Posterior cingulate gyrus (tissue), 11 donors: Measurements from ENCODE around the gene ZNF669.
"Not testable (repeated sequence)": the region's sequence is repeated elsewhere in the genome, so short reads cannot be mapped to it uniquely, and the experiment has no call there.

Experiments used
- DNase-seq, 10 donors: peaks; one replicate each; pipeline versions ENCODE4 v3.0.0 to v3.0.0-alpha.2; 2020 to 2021; ENCODE audit warnings: mixed read lengths in 3 of 10
- intact Hi-C: fragments of 100-400 bp; cut with DNase I; formaldehyde crosslinking; loops from one replicate; pipeline ENCODE4 v1.15.1; 2023

ZNF669 gene

DNA sequence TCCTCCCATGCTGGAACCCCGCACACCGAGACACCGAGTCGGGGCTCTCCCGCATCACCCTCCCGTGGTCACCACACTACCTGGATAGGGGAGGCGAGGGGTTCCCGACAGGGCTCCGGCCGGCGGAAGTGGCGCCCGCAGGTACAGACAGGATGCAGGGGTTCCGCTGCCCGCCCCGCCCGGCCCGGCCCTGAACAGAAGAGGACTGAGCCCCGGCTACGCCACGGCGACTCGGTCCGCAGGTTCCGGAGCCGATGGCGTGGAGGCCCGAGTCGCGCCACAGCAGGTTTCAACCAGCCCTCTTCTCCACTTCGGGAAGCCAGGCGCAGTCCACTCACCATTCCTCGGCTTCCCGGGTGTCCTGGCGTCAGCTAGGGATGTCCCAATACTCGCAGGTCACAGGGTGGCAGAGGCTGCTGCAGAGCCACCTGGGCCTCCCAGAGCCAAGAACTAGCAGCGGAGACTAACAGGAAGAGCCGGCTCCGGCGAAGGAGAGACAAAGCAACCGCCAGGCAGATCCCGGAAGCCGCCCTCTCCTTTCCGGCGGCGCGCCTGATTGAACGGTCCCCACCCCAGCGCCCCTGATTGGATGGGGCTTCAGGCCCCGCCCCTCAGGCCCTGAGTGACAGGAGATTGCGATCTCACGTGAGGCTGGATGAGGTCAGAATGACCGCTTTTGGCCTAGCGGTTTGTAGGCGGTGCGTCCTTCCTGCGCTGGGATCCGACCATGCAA lies at the start of gene ZNF669:
Gene ZNF669, minus strand, starts transcription at position 498 of the 733 bp plus-strand sequence. Its CDS starts 157 bp downstream, at position 341.
- intact Hi-C loops = loop anchor here (10.0 kb wide), 1 partner anchor 231 kb away; the partner anchor contains the start of gene ZNF496
- DNase-seq = peak; percentile 94 to 100 (median 98)

DNA sequence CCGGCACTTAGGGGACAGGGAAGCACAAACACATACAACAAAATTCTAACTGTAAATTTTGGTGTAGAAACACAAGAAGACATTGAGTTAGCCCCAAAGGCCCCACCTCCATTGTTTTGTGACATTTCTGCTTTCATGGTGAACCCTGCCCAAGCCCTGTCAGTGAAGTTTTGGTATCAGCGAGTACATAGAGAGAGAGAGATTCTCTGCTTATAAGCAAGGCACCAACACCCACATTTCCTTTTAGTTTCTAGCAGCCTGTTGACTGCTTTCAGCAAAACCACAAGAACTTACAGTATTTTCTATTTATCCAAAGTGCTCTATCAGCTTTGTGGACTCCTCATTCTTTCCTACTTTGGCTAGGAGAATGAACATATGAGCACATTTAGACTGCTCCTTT lies 43.6 kb upstream of the ZNF669 start:
- intact Hi-C loops = no loop called here
- no peak for DNase-seq

DNA sequence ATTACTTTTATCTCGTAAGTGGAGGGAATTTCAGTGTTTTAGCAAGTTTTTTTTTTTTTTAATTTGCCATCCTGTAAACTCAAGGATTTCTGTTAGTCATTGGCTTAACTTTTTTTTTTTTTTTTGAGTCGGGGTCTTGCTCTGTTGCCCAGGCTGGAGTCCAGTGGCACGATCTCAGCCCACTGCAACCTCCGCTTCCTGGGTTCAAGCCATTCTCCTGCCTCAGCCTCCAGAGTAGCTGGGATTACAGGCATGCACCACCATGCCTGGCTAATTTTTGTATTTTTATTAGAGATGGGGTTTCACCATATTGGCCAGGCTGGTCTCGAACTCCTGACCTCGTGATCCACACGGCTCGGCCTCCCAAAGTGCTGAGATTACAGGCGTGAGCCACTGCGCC lies 43.0 kb upstream of the ZNF669 start:
- DNase-seq, intact Hi-C loops: not testable (repeated sequence)

DNA sequence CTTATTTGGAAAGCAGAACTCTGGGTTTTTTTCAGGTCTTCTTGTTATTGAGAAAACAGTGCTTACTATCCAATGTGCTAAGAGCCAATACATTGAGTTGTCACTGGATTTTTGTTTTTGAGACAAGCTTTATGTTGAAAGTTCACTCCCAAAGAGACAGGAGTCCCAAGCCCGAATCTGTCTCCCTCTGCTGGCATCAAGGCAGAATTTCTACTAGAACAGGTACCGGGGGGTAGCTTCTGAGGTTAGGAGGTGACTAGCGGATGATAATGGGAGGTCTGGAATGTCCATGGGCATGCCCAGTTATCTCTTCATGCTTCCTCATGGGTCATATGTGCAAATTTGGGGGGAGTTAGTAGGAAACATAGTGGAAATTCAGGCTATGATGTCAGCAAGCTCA lies 42.5 kb upstream of the ZNF669 start:
- no peak for DNase-seq
- intact Hi-C loops = no loop called here

DNA sequence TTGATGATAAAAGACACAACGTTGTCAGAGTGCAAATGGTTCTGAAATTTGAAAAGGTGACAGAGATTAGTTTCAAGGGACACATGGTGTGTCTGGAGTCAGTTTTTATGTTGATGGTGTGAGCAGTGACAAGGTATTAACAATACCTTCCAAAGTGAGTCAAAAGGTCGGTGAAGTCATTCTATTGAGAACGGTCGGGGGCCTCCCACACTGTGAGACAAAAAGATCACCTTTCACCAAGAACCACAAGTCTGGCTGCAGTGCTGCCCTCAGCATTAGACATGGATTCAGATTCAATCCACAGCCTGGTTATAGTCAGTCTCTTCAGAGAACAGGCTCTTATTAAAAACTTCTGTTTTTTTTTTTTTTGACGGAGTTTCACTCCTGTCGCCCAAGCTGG lies 41.1 kb upstream of the ZNF669 start:
- intact Hi-C loops = no loop called here
- no peak for DNase-seq

DNA sequence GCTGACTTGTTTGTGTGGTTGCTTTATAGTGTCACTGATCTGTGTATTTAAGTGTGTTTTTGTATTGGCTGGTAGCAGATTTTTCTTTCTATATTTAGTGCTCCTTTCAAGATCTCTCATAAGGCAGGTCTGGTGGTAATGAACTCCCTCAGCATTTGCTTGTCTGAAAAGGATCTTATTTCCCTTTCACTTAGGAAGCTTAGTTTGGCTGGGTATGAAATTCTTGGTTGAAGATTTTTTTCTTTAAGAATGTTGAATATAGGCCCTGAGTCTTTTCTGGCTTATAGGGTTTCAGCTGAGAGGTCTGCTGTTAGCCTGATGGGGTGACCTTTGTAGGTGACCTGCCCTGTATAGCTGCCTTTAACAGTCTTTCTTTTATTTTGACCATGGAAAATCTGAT lies 35.4 kb upstream of the ZNF669 start:
- DNase-seq, intact Hi-C loops: not testable (repeated sequence)

DNA sequence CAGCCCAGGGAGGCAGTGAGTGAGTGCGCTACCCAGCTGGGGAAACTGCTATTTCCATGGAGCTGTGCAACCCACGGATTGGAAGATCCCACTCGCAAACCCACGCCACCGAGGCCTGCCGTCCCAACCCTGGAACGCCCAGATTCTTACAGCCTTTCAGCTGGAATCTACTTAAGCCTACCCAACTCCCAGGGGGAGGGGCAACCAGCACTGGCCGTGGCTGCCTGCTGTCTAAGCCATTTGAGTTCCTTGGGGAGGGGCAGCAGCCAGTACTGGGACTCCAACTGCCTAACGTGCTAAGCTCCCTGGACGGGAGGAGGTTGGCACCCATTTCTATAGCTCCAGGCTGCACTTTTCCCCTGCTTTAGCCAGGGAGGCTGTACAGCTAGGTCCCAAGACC lies 27.1 kb upstream of the ZNF669 start:
- intact Hi-C loops = no loop called here
- DNase-seq = peak in 1 of 10 donors; percentile 62

DNA sequence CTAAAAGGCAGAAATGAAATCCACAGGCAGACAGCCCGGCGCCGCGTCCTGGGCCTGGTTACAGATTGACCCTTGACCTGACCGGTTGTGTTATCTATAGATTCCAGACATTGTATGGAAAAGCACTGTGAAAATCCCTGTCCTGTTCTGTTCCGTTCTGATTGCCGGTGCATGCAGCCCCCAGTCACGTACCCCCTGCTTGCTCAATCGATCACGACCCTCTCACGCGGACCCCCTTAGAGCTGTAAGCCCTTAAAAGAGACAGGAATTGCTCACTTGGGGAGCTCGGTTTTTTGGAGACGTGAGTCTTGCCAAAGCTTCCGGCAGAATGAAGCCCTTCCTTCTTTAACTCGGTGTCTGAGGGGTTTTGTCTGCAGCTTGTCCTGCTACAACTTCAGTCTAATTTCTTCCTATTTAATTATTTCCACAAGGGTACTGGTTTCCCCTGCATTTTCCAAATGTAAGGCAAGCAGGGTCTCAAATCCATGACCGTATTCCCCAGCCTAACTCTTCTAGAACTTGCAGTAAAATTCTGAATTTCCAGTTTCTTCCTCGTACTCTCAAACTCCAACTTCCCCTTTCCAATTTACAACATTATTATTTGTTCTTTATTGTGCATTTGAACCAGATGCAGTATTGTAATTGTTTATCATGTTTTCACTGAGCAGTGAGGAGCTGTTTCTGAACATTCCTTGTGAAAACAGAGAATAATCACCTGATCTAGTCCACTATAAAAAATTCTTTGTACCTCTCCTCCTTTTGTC lies 23.5 kb upstream of the ZNF669 start:
- intact Hi-C loops = loop anchor here (5.0 kb wide), 1 partner anchor 40 kb away; no protein-coding TSS in a partner anchor
- not testable (repeated sequence) for DNase-seq

DNA sequence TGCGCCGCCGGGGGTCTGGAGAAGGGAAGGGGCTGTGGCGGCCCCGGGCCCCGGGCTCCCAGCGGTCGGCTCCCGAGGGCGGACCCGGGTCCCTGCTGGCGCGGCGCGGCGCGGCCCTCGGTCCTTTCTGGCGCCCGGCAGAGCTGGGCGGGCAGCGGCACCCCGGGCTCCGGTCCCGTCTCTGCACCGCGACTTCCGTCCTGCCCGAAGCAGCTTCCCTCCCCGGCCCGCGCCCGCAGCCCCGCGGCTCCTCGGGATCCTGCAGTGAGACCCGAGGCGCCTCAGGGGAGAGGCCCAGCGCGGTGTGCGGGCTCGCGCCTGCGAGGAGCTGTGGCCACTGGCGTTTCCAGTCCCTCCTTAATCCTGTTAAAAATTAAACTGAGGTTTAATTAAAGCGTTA lies 22.4 kb upstream of the ZNF669 start:
- intact Hi-C loops = loop anchor here (5.0 kb wide), 1 partner anchor 41 kb away; no protein-coding TSS in a partner anchor
- not testable (repeated sequence) for DNase-seq

DNA sequence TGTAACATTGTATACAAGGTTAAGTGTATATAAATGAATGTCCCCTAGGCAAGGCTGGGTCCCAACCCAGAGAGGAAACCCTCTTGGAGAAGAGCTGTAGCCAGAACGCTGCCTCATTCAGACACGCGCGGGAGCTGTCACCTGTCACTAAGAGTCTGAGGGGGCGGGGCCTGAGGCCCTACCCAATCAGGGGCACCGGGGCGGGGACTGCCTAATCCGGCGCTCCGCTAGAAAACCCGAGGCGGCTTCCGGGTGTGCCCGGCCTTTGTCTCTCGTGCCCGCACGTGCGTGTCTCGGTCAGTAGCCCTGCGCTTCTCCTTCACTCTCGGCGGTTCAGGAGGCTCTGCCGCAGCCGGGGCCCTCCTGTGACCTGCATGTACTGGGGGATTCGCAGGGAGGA lies 22.0 kb upstream of the ZNF669 start:
- DNase-seq = not testable (repeated sequence)
- intact Hi-C loops = loop anchor here (5.0 kb wide), 1 partner anchor 41 kb away; no protein-coding TSS in a partner anchor

DNA sequence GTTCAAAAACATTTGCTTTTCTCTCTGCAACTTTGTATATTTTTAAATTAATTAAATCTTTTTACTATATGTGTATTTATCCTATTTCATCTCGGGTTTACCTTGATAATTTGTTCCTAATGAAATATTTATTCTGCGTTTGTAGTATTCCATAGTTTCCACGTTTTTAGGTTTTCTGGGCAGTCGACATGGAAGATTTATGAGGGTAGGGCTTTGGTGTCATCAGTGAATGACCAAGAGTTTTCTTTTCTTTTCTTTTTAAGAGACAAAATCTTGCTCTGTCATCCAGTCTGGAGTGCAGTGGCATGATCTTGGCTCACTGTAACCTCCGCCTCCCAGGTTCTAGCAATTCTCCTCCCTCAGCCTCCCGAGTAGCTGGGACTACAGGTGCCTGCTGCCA lies 17.2 kb upstream of the ZNF669 start:
- intact Hi-C loops = no loop called here
- DNase-seq = no peak

DNA sequence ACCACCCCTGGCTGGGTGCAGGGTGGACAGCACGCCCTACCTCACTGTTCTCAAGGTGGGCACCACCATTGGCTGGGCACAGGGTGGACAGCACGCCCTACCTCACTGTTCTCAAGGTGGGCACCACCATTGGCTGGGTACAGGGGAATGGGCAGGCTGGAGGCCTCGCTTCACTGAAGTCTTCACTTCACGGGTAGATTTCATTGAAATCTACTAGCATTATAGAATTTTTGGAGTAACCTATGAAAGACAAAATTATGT lies 16.2 kb upstream of the ZNF669 start:
- intact Hi-C loops = not testable (repeated sequence)
- DNase-seq = peak in 2 of 10 donors; percentile 60 to 75

DNA sequence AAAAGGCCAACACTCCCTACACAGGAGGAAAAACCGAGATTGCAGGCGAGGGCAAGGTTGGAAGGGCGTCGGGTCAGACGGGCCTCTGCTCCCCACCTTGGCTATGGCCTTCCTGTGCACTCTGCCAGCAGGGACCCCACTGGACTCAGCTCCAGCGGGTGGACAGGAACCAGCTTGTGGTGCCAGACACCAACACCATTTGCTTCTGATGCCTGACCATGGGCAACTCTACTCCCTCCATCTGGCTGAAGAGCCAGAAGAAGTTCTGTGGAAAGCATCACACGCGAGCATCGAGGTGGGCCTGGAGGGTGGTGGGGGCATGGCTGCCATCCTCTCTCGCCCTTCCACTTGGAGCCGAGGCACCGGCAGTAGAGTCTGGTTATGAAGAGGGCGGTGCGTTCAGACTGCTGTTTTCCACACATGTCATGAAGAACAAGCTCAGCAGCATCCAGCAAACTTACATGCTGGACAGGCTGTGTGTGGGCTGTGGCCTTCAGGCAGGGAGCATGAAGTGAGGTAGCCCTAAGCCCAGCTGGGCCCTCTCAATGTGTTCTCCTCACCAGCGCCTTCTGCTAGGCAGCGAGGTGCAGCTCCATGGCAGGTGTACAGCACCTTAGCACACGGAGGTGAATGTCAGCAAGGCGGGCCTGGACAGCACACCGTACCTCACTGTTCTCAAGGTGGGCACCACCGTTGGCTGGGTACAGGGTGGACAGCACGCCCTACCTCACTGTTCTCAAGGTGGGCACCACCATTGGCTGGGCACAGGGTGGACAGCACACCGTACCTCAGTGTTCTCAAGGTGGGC lies 15.6 kb upstream of the ZNF669 start:
- peak in 1 of 10 donors; percentile 41 for DNase-seq
- intact Hi-C loops = no loop called here

DNA sequence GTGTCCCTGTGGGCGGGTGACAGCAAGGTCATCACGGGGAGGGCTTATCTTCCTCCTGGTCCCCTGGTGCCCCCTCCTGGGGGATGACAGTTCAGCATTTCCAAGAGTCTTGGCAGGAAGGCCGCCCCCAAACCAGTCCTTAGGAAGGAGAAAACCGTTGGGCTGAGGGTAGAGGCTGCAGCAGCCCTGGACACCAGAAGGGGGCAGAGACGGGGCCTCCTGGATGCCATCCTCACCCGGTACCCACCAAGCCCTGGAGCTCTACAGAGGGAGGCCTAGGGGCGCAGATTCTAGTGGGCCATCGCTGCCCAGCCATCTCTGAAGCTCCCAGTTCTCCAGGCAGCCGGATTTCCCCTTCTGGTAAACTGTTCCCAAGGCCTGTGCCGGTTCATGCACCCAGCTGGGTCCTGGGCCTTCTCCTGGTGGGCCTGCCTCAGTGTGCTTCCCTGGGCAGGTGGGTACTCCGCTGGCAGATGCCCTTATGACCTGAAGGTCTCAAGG lies 14.8 kb upstream of the ZNF669 start:
- intact Hi-C loops = no loop called here
- DNase-seq = peak in 1 of 10 donors; percentile 67

DNA sequence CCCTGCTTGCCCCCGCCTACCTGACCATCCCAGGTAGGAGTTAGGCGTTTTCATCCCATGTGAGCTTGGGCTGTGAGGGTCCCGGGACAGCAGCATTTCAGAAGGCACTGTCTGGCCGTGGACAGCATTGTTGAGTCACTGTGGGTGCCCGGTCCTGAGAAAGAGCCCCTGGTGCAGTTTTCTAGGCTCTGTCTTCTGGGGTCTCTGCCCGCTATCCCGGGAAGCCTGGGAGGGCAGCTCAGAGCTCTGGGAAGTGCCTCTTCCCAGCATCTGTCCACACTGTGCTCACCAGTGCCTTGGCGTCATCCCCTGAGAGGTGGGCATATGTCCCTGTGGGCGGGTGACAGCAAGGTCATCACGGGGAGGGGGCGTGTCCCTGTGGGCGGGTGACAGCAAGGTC lies 11.4 kb upstream of the ZNF669 start:
- intact Hi-C loops = no loop called here
- no peak for DNase-seq

DNA sequence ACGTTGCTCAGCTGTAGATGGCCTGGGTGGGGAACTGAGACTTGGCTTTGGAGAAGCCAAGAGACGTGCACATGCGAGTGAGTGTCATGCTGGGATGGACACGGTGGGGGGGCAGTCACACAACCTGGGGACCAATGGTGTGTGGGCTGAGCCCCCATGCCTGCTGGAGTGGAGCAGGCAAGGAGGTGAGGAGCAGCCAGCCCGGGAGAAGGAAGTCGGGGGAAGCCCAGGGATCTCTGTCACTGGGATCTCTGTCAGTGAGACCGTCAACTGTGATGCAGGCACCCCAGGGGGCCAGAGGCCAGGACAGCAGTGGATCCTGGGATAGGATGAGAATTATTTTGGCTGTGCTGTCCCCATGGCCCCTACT lies 11.0 kb upstream of the ZNF669 start:
- intact Hi-C loops = no loop called here
- no peak for DNase-seq

DNA sequence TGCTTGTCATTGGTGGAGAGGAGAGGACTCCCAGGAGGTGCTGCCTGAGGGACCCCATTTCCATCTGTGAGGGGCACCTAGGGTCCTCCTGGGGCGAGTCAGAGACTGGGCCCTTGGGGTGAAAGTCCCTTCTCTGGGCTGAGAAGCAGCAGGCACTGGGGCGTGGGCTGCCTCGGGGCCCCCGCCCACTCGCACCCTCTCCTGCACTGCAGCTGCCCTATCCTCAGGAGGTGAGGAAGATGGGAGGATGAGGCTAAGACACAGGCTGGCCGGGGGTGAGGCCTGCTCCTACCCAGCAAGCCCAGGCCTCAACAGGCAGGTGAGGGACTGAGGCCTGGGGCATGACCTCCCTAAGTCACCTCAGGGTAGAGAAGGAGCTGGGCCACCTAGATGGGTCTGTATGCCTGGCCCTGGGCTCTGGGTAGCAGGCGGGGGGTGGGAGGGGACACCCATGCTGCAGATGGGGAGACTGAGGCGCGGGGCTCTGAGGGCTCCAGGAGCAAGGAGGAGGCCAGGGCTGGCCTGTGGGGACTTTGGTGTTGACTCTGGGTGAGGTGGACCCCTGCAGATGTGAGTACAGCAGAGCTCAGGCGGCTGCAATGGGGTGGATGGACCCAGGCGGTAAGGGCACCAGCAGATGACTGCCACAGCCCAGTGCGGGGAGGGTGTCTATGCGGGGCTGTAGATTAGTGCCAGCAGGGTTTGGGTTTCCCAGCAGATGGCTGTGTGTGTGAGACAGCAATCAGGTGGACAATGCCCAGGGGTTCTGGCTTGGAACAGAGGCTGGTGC lies 10.4 kb upstream of the ZNF669 start:
- DNase-seq = no peak
- intact Hi-C loops = no loop called here

DNA sequence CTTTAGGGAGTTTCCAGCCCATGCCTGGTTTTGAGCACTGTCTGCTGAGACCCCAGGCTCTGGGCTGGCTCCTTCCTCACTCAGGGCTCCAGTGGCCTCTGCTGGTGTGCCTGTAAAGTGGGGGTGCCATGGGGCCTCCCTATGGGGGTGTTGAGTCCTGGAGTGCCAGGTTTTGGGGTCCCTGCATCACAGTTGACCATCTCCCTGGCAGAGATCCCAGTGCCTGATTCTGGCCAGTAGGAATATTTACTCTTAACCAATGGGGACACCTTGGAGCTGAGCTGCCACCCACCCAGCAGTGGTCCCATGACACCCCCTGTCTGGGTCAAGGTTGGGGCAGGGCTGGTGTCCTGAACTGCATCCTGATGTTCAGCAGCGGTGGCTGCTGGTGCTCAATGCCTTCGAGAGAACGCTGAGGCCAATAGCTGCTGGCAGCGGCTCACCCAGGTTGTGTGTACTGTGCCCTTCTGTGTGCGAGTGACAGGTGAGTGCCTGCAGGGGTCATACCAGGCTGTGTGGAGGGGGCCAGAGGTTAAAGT lies 9.6 kb upstream of the ZNF669 start:
- intact Hi-C loops = no loop called here
- no peak for DNase-seq

DNA sequence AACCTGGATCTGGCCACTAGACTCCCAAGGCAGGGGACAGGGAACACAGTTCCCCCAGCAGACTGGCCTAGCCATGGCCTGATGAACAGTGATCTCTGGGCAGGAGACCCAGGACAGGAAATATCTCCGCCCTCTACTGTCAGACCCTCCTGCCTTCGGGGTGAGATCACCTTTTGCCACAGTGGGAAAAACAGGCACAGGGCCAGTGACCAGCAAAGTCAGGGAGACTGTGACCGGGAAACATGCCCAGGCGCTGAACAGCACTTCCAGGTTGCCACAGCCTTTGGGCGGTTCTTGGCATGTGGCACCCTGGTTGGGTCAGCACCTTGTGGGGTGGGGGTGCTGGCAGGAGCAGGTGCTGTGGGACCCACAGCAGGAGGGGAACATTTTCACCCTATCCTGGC lies 8.9 kb upstream of the ZNF669 start:
- DNase-seq = peak in 1 of 10 donors; percentile 55
- intact Hi-C loops = no loop called here

DNA sequence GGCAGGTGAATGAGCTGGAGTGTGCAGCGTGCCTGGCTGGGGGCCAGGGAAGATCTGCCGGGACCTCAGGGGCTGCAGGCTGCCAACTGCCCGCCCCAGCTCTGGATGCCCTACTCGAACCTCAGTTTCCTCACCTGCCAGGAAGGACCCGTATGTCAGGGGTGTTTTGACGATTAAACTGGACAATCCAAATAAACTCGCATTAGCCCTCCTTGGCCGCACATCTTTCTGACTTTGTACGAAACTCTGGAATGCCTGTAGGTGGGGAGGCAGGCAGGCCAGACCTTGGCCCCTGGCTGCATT lies 8.3 kb upstream of the ZNF669 start:
- DNase-seq = peak in 2 of 10 donors; percentile 77 to 84
- intact Hi-C loops = no loop called here
